ENCODE results near the gene GUCY2F.

GRCh38 chrX:109498434-109498833, 16.5 kb upstream of the GUCY2F start:
- TF ChIP-seq POLR2A (IDR thresholded peaks at IDR 0.05) = no peak
- no peak for TF ChIP-seq CTCF (IDR thresholded peaks at IDR 0.05)
